Sigmoid colon (tissue), 4 donors: ENCODE measurements around the gene RNF223.

Experiments used
- POLR2AphosphoS5 ChIP-seq, 4 donors: sonication (generic); formaldehyde crosslinking; IDR thresholded peaks; one replicate each; pipeline ENCODE4 v1.6.1; 2017; ENCODE audit warnings: antibody characterized with exemption in 4 of 4
- TF ChIP-seq, protein P1 (sequence below), 4 experiments: fragments of 450-650 bp in 3 of 4; fragments of 200-600 bp in 1 of 4; IDR thresholded peaks; one replicate each; pipeline ENCODE4 v1.5.1; 2016 to 2019; ENCODE audit warnings: antibody characterized with exemption in 4 of 4, mild to moderate bottlenecking in 3 of 4, moderate library complexity in 2 of 4

DNA sequence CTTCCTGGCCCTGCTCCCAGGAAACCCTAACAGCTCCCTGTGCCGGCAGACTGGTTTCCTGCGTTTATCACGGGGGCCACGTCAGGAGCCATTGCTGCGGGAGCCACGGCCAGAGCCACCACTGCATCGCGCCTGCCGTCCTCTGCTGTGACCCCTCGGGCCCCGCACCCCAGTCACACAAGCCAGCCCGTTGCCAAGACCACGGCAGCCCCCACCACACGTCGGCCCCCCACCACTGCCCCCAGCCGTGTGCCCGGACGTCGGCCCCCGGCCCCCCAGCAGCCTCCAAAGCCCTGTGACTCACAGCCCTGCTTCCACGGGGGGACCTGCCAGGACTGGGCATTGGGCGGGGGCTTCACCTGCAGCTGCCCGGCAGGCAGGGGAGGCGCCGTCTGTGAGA is 26.1 kb downstream of the RNF223 start:
- no peak for TF ChIP-seq POLR2AphosphoS5 (IDR thresholded peaks at IDR 0.05)
- TF ChIP-seq, protein P1, sequence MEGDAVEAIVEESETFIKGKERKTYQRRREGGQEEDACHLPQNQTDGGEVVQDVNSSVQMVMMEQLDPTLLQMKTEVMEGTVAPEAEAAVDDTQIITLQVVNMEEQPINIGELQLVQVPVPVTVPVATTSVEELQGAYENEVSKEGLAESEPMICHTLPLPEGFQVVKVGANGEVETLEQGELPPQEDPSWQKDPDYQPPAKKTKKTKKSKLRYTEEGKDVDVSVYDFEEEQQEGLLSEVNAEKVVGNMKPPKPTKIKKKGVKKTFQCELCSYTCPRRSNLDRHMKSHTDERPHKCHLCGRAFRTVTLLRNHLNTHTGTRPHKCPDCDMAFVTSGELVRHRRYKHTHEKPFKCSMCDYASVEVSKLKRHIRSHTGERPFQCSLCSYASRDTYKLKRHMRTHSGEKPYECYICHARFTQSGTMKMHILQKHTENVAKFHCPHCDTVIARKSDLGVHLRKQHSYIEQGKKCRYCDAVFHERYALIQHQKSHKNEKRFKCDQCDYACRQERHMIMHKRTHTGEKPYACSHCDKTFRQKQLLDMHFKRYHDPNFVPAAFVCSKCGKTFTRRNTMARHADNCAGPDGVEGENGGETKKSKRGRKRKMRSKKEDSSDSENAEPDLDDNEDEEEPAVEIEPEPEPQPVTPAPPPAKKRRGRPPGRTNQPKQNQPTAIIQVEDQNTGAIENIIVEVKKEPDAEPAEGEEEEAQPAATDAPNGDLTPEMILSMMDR (IDR thresholded peaks at IDR 0.05) = no peak
